ENCODE measurements around the gene SLK. TPM values are rescaled to one million over a fixed set of nuclear protein-coding genes. Genes with fewer than 3 reads are reported as not detected.
A peak's percentile ranks its signal among the peaks of the same experiment; 100 is the strongest.

The SLK gene
- polyA plus RNA-seq, 1 donor: 34.0 TPM

GRCh38 chr10:103939522-103939921 is 27.4 kb upstream of the SLK start:
- Histone ChIP-seq H3K27me3 (ENCODE audit: control insufficient read depth, insufficient read depth, low read length) (no peaks in the 10 kb centered on the region), H3K4me1 (ENCODE audit: control insufficient read depth, insufficient read depth, low read length) (no peaks in the 10 kb centered on the region), H3K36me3 (ENCODE audit: control insufficient read depth, insufficient read depth, low read length) (no peaks in the 10 kb centered on the region), H3K27ac (ENCODE audit: low read length) (no peak overlapping the region), H3K9me3 (ENCODE audit: control insufficient read depth, low read depth, low read length) (no peaks in the 10 kb centered on the region), H3K4me3 (ENCODE audit: low read length) (no peak overlapping the region)
- DNase-seq: no peak

DNA sequence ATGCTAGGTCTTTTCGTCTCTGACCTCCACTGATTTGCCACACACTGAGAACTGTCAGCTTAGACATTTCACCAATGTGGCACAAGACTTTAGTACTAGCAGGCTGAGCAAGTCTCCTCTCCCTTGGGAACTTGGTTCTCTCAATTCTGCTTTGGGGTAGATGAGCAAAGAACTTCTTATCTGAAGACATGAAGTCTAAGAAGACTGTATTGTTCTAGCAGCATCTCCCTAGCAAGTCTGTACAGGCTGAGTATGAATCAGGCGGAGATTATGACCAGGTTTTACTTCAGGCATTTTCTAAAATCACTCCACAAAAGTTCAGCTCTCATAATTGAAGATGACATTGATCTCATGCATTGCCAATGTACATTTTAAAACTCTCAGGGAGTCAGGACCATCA is 25.1 kb upstream of the SLK start:
- WGBS (ENCODE audit: insufficient coverage, low lambda C conversion rate): no CpG with 5 or more reads among the region's 2 CpGs

DNA sequence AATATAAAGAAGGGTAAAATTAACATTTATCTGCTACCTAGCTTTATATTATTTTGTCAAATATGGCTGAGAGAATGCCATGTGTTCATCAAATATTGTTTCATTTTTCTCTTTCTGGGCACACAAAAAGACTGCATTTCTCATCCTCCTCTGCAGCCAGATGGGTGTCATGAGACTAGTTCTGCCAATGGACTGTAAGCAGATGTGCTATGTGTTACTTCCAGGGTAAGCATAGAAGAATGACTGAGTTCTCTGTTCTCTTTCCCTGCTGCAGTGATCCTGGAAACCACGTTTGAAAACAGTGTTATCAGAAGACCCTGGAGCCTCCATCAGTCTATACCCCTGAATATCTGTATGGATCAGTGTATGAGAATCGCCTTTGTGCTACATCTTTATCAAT is 24.1 kb upstream of the SLK start:
- 50% methylated on average over 2 of the region's 2 CpGs for WGBS (ENCODE audit: insufficient coverage, low lambda C conversion rate)
- DNase-seq: no peak

More for the DNA sequence above, 25.1 kb upstream of the SLK start:
- Histone ChIP-seq H3K4me3 (ENCODE audit: low read length) (no peak overlapping the region), H3K4me1 (ENCODE audit: control insufficient read depth, insufficient read depth, low read length) (no peaks in the 10 kb centered on the region), H3K27me3 (ENCODE audit: control insufficient read depth, insufficient read depth, low read length) (no peaks in the 10 kb centered on the region), H3K9me3 (ENCODE audit: control insufficient read depth, low read depth, low read length) (no peaks in the 10 kb centered on the region), H3K36me3 (ENCODE audit: control insufficient read depth, insufficient read depth, low read length) (no peaks in the 10 kb centered on the region), H3K27ac (ENCODE audit: low read length) (no peak overlapping the region)
- no peak for DNase-seq

GRCh38 chr10:103947799-103948516 is 19.0 kb upstream of the SLK start:
- no peak for DNase-seq
- H3K36me3 ChIP-seq (ENCODE audit: control insufficient read depth, insufficient read depth, low read length): no peaks in the 10 kb centered on the region
- no CpG with 5 or more reads among the region's 3 CpGs for WGBS (ENCODE audit: insufficient coverage, low lambda C conversion rate)
- no peaks in the 10 kb centered on the region for H3K27me3 ChIP-seq (ENCODE audit: control insufficient read depth, insufficient read depth, low read length)
- H3K4me1 ChIP-seq (ENCODE audit: control insufficient read depth, insufficient read depth, low read length): no peaks in the 10 kb centered on the region
- no peak overlapping the region for H3K4me3 ChIP-seq (ENCODE audit: low read length)
- H3K27ac ChIP-seq (ENCODE audit: low read length): no peak overlapping the region
- H3K9me3 ChIP-seq (ENCODE audit: control insufficient read depth, low read depth, low read length): no peaks in the 10 kb centered on the region

More for the DNA sequence above, 24.1 kb upstream of the SLK start:
- H3K27me3 ChIP-seq (ENCODE audit: control insufficient read depth, insufficient read depth, low read length): no peaks in the 10 kb centered on the region
- H3K4me1 ChIP-seq (ENCODE audit: control insufficient read depth, insufficient read depth, low read length): no peaks in the 10 kb centered on the region
- H3K36me3 ChIP-seq (ENCODE audit: control insufficient read depth, insufficient read depth, low read length): no peaks in the 10 kb centered on the region
- no peak overlapping the region for H3K4me3 ChIP-seq (ENCODE audit: low read length)
- H3K27ac ChIP-seq (ENCODE audit: low read length): no peak overlapping the region
- no peaks in the 10 kb centered on the region for H3K9me3 ChIP-seq (ENCODE audit: control insufficient read depth, low read depth, low read length)

- WGBS (ENCODE audit: insufficient coverage, low lambda C conversion rate): no CpG with 5 or more reads among the region's 4 CpGs
- no peak for DNase-seq
- H3K36me3 ChIP-seq (ENCODE audit: control insufficient read depth, insufficient read depth, low read length): no peaks in the 10 kb centered on the region
- no peaks in the 10 kb centered on the region for H3K4me1 ChIP-seq (ENCODE audit: control insufficient read depth, insufficient read depth, low read length)
- no peaks in the 10 kb centered on the region for H3K9me3 ChIP-seq (ENCODE audit: control insufficient read depth, low read depth, low read length)
- H3K4me3 ChIP-seq (ENCODE audit: low read length): no peak overlapping the region
- H3K27me3 ChIP-seq (ENCODE audit: control insufficient read depth, insufficient read depth, low read length): no peaks in the 10 kb centered on the region
- H3K27ac ChIP-seq (ENCODE audit: low read length): no peak overlapping the region
Measured at GRCh38 chr10:103949728-103950127, 17.2 kb upstream of the SLK start.

DNA sequence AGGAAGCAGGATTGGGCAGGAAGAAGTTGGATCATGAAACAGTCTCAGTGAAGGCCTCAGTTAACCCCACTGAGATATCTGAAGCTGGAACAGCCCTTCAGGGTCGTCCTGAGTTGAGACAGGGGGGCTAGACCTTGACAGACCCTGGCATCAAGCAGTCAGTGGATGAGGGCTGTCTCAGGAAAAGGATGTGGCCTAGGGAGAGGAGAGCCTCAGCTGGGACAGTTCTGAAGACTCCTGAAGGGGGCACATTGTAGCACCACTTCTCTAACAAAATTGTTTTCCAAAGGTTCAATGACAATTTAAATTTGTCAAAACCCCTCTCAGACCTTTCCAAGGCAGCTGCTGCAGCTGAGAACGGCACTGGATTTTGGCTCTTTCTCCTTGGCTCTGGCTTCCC is 15.8 kb upstream of the SLK start:
- no CpG with 5 or more reads among the region's 2 CpGs for WGBS (ENCODE audit: insufficient coverage, low lambda C conversion rate)

DNA sequence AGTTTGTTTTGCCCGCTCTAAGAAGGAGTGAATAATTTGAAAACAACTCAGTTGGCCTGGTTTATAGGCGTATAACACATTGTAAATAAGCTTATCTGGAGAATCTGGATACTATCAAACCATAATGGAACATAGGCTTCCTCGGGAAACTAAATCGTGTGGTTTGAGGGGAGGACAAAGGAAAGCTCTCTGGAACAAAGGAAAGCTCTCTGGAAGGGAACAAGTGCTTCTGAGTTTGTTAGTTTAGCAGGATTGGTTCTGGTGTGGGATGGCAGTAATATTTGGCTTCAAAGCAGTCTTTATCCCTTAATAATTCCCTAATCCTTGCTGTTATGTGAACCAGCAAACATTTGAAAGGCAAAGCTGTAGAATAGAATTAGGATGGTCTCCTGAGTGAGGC is 15.0 kb upstream of the SLK start:
- Histone ChIP-seq H3K36me3 (ENCODE audit: control insufficient read depth, insufficient read depth, low read length) (no peaks in the 10 kb centered on the region), H3K27me3 (ENCODE audit: control insufficient read depth, insufficient read depth, low read length) (no peaks in the 10 kb centered on the region), H3K4me1 (ENCODE audit: control insufficient read depth, insufficient read depth, low read length) (no peaks in the 10 kb centered on the region), H3K27ac (ENCODE audit: low read length) (no peak overlapping the region), H3K4me3 (ENCODE audit: low read length) (no peak overlapping the region), H3K9me3 (ENCODE audit: control insufficient read depth, low read depth, low read length) (no peaks in the 10 kb centered on the region)
- whole genome bisulfite sequencing (ENCODE audit: insufficient coverage, low lambda C conversion rate): 67% methylated on average over 3 of the region's 4 CpGs
- no peak for DNase-seq

More for the DNA sequence above, 15.8 kb upstream of the SLK start:
- DNase-seq: no peak
- no peak overlapping the region for H3K27ac ChIP-seq (ENCODE audit: low read length)
- H3K36me3 ChIP-seq (ENCODE audit: control insufficient read depth, insufficient read depth, low read length): no peaks in the 10 kb centered on the region
- H3K4me1 ChIP-seq (ENCODE audit: control insufficient read depth, insufficient read depth, low read length): no peaks in the 10 kb centered on the region
- H3K9me3 ChIP-seq (ENCODE audit: control insufficient read depth, low read depth, low read length): no peaks in the 10 kb centered on the region
- no peaks in the 10 kb centered on the region for H3K27me3 ChIP-seq (ENCODE audit: control insufficient read depth, insufficient read depth, low read length)
- no peak overlapping the region for H3K4me3 ChIP-seq (ENCODE audit: low read length)

DNA sequence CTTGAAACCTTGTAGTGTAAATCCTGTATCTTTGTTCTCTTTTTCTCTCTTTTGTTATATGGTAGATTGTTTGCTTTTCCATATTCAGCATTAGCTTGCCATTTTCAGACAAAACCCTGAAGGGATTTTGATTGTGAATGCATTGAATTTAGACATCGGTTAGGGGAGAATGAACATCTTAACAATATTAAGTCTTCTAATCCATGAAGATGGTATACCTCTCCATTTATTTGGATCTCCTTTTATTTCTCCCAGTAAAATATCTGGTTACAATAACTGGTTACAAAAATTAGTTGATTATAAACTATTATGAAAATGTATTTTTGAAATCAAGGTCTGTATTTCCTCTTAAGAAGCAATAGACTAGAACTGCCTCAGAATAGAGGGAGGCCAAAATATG is 12.4 kb upstream of the SLK start:
- Histone ChIP-seq H3K9me3 (ENCODE audit: control insufficient read depth, low read depth, low read length) (no peaks in the 10 kb centered on the region), H3K27ac (ENCODE audit: low read length) (no peak overlapping the region), H3K4me1 (ENCODE audit: control insufficient read depth, insufficient read depth, low read length) (no peaks in the 10 kb centered on the region), H3K4me3 (ENCODE audit: low read length) (no peak overlapping the region), H3K27me3 (ENCODE audit: control insufficient read depth, insufficient read depth, low read length) (no peaks in the 10 kb centered on the region), H3K36me3 (ENCODE audit: control insufficient read depth, insufficient read depth, low read length) (no peaks in the 10 kb centered on the region)
- DNase-seq: no peak
- WGBS (ENCODE audit: insufficient coverage, low lambda C conversion rate): 100% methylated on average over 1 of the region's 1 CpG

GRCh38 chr10:103958996-103959395 is 7.9 kb upstream of the SLK start:
- DNase-seq: no peak
- 100% methylated on average over 2 of the region's 2 CpGs for WGBS (ENCODE audit: insufficient coverage, low lambda C conversion rate)
- H3K4me1 ChIP-seq (ENCODE audit: control insufficient read depth, insufficient read depth, low read length): no peaks in the 10 kb centered on the region
- no peaks in the 10 kb centered on the region for H3K27me3 ChIP-seq (ENCODE audit: control insufficient read depth, insufficient read depth, low read length)
- no peak overlapping the region for H3K4me3 ChIP-seq (ENCODE audit: low read length)
- H3K36me3 ChIP-seq (ENCODE audit: control insufficient read depth, insufficient read depth, low read length): no peaks in the 10 kb centered on the region
- H3K27ac ChIP-seq (ENCODE audit: low read length): no peak overlapping the region
- H3K9me3 ChIP-seq (ENCODE audit: control insufficient read depth, low read depth, low read length): no peaks in the 10 kb centered on the region

DNA sequence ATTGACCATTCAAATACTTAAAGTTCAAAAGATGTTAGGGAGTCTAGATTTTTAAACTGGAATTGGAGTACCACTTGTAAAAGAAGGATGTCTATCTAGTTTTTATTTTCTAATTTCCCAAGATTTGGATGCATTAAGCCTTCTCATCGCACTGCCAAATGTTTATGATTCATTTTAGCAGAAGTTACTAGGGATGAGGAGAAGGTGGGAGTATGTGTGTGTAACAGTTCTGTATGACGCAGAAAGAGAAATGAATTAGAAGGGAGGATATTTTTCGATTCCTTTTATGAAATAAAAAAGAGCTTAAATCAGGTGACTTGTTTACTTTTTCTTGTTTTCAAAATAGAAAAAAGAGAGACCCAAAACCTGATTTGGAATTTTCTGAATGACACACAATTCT is 6.8 kb upstream of the SLK start:
- 80% methylated on average over 3 of the region's 3 CpGs for whole genome bisulfite sequencing (ENCODE audit: insufficient coverage, low lambda C conversion rate)
- no peaks in the 10 kb centered on the region for H3K27me3 ChIP-seq (ENCODE audit: control insufficient read depth, insufficient read depth, low read length)
- H3K27ac ChIP-seq (ENCODE audit: low read length): no peak overlapping the region
- H3K4me3 ChIP-seq (ENCODE audit: low read length): no peak overlapping the region
- no peaks in the 10 kb centered on the region for H3K9me3 ChIP-seq (ENCODE audit: control insufficient read depth, low read depth, low read length)
- H3K4me1 ChIP-seq (ENCODE audit: control insufficient read depth, insufficient read depth, low read length): no peaks in the 10 kb centered on the region
- DNase-seq: no peak
- no peaks in the 10 kb centered on the region for H3K36me3 ChIP-seq (ENCODE audit: control insufficient read depth, insufficient read depth, low read length)

GRCh38 chr10:103967448-103968071 is 620 bp downstream of the SLK start:
- peak in 1 of 2 donors; percentile 73 for DNase-seq
- WGBS (ENCODE audit: insufficient coverage, low lambda C conversion rate): 0% methylated on average over 1 of the region's 55 CpGs
- no peaks in the 10 kb centered on the region for H3K27me3 ChIP-seq (ENCODE audit: control insufficient read depth, insufficient read depth, low read length)

More at GRCh38 chr10:103967448-103968071, 620 bp downstream of the SLK start:
- no peaks in the 10 kb centered on the region for H3K36me3 ChIP-seq (ENCODE audit: control insufficient read depth, insufficient read depth, low read length)
- no peaks in the 10 kb centered on the region for H3K9me3 ChIP-seq (ENCODE audit: control insufficient read depth, low read depth, low read length)
- H3K4me3 ChIP-seq (ENCODE audit: low read length): peak overlapping the region; percentile 92
- peak overlapping the region; percentile 85 for H3K27ac ChIP-seq (ENCODE audit: low read length)
- H3K4me1 ChIP-seq (ENCODE audit: control insufficient read depth, insufficient read depth, low read length): peaks cover 5% of the 10 kb centered on the region

Data from large intestine (tissue), 3 donors.